ENCODE data around the gene NTN4.

The NTN4 gene

DNA sequence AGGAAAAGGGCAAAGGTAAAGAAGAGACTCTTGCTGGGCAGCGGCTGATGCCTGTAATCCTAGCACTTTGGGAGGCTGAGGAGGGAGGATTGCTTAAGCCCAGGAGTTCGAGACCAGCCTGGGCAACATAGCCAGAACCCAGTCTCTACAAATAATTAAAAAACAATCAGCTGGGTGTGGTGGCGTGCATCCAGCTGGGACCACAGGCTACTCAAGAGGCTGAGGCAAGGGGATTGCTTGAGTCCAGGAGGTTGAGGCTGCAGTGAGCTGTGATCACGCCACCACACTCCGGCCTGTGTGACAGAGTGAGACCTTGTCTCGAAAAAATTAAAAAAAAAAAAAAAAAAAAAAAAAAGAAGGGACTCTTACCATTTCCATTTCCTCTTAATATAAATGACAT is 138.9 kb downstream of the NTN4 start:
- no peak for DNase-seq

DNA sequence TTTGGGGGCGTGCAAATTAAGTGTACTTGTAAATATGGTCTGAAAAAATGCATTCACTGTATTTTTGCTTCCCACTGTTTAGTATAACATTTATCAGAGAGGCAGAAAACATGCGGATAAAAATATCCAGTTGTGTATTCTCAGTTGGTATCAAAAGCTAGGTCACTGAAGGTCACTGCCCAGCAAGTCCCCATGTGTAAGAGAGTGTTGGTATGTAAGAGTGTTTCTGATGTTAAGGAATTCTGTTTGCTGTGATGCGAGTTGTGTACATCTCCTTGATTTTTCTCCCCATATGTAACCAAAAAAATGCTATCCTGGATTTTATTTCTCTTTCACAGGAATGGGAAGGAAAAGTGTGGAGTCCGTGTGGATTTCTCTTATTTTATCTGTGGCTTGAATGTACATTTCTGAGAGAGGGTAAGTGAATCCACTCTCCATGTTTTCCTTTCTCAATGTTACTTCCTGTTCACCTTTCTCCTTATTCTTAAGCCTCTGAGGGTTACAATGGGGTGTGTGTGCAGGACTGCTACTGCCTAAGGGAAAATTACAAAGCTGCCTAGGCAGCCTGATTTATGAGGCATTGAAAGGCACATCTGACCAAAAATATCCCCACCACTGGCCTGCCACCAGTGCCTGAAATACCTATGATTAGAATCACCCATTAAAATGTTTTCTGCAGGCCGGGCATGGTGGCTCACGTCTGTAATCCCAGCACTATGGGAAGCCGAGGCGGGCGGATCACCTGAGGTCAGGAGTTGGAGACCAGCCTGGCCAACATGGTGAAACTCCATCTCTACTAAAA is 141.4 kb downstream of the NTN4 start:
- no peak for DNase-seq

DNA sequence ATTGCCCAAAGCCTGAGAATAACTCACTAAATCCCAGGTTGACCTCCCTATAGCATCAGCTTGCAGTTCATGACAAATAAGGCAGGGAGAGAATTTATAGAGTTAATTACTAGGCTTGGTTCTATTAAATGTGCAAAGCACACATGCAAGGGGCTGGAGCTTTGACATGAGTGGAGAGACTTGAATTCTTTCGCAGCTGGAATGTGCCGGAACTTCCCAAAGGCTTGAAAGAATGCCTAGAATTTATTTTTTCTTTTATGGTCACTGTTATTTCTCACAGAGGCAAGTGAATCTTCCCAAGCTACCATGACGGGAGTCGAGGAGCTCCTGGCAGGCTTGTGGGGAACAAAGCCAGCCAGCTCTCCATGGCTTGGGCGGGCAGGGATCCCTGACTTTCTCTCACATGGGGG is 143.8 kb downstream of the NTN4 start:
- DNase-seq, result no peak

DNA sequence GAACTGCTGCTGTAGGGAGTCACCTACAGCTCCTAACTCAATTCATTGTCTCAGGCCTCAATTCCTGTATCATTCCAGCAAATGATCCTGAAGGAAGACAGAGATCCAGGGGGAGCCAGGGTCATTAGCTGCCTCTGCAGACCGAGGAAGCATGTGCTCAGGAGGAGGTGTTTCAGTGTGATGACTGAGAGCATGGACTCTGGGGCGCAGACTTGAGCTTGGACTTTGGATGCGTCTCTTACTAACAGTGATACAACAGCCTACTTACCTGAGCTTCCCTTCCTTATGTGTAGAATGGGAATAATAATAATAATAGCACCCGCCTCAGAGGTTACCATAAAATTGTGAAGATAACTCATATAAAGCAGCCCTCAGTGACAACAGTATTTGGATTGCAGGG is 147.3 kb downstream of the NTN4 start:
- no peak for DNase-seq

DNA sequence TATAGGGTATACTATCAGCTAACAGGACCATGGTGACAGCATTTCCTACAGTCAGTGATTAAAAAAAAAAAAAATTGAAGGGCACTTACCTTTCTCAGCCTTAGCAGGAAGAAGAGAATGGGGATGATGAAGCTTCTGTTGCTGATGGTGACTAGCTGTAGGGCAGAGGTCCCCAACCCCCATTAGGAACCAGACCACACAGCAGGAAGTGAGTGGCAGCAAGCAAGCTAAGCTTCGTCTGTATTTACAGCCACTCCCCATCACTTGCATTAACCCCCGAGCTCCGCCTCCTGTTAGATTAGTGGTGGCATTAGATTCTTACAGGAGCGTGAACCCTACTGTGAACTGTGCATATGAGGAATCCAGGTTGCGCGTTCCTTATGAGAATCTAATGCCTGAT is 148.0 kb downstream of the NTN4 start:
- no peak for DNase-seq

DNA sequence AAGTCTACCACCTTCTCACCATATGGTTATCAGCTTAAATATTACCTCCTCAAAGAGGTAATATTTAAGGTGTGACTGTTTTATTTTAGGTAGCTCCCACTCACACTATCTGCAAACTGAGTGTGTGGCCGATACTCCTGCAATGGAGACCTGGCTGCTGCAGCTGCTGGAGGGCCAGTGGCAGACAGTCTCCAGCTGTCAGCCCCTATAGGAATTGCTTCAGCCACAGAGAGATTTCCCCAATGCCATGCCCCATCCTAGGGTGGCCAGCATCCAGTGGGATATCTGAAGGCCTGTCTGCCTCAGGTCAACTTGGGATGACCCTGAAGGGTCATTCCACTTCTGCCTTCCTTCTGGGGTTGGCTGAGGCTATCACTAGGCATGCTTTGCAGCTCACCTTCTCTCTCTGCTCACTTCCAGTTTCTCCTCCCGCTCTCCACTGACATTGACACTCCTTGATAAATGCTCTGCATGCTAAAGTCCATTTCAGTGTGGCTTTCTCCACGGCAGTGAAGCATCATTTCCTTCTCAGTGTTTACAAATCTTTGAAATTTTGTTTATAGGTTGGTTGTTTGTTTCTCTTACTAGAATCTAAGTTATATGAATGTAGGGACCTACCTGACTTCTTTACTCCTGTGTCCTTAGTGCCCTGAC is 149.1 kb downstream of the NTN4 start:
- no peak for DNase-seq

DNA sequence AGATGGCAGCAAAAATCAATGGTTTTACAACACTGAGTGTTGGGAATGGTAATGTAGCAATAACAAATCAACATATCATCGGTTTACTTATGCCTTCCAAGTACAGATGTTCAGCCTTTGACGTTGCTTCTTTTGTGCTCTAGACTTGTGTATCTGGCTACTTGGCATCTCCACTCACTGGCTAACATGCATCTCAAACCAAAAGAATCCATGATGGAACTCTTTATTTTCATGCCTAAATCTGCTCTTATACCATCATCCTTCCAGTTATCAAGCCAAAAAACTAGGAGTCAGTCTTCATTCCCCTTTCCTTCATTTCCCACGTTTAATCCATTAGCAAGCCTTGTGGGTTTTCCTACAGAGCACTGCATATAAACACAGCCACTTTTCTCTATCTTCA is 150.0 kb downstream of the NTN4 start:
- DNase-seq, result no peak

DNA sequence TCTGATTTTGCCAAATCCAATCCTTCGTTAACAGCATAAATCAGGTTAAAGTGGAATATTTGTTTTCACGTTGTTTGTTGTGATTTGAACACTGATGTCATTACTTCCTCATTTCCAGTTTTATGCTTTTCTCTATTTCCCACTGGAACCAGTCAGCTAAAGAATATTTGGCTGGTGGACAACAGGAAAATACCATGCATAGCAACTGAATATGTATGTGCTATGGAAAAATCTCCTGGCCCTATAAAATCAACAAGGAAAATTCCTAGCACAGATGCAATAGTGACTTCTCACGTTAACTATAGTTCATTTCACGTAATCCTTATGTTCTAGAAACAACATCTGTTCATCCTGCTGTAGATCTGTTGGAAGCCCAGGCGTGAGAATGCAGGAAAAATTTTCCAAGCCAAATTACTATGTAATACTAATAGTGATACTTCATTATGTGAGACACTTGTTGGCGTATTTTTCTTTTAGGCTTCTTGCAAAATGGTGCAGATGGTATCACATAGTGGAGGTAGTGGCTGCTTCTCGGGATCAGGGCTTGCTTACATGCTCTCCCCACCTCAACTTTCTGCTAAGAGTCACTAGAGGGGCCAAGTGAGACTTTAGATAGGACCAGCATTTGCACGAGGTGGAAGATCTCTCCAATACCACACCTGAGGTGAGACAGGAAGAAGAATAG is 153.0 kb downstream of the NTN4 start:
- no peak for DNase-seq

DNA sequence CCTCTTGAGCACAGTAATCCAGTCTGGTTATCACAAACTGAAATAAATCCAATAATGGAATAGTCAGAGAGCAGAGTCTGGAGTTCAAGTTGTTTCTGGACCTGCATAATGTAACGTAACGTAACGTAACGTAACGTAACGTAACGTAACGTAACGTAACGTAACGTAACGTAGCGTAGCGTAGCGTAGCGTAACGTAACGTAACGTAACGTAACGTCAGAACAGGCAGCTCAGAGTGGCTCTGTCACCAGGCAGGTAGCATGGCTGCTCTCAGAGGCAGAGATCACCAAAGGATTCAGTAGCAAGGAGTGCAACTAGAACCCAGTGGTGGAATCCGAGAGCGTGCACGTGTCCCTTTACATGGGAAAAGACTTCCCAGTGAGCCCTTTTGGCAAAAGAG is 153.6 kb downstream of the NTN4 start:
- DNase-seq, result no peak

DNA sequence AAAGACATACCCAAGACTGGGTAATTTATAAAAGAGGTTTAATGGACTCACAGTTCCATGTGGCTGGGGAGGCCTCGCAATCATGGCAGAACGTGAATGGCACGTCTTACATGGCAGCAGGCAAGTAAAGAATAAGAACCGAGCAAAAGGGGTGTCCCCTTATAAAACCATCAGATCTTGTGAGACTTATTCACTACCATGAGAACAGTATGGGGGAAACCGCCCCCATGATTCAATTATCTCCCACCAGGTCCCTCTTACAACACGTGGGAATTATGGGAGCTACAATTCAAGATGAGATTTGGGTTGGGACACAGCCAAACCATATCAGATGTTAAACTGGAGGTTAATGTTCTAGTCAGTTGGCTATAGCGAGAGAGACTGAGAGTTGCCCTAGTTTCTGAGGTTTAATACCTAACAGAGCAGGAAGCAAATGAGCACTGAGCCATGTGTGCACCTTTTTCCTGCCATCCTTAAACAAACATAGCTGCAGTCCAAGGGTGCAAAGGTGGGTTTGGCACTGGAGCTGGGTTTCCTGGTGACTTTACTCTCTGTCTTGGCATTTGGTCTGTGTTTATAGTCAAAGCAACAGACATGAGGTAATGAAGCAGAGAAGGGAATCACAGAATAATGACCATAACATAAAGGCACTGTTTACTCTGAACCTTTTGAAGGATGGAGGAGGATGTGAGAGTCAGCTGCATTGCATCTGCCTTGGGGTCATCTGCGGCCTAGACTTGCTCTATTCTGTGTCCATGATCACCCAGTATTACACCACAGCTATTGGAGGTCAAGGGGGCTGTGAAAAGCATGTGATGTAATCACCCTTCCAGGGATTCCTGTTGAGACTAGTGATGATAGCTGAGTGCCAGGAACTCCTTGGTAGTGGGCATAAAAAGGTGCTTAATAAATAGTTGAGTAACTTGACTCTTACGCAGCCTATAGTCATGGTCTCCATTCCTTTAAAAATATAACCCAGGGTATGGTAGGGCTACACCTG is 155.6 kb downstream of the NTN4 start:
- DNase-seq, result no peak

DNA sequence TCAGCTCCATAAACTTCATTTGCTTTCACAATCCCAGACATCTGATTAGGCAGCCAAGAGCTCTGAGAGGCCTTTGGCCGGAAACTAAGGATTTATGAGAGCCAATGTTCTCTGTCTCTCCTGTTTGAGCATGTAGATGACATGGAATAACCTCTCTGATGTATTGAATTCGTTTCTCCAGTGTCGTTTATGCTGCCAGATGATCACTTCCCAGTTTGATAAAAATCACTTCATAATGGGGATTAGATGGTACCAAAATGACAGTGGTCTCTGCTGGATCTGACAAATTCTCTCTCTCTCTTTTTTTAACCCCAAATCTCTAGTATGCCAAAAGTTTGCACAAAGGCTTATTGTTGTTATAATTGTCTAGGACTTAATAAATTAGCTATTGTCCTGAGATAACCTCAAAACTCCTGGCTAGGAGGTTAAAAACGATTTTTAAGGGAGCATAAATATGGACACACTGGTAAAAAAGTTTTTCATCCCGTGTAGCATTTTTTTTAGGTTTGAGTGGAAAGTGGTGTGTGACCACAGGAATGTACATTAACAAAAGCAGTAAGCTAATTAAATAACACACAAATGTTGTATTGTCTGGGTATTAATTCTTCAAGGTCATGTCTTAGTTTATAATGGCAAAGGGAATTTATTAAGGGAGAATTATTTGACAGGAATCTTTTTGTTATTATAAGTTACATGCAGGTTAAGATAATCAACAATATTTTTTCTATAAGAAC is 156.7 kb downstream of the NTN4 start:
- DNase-seq, result no peak

DNA sequence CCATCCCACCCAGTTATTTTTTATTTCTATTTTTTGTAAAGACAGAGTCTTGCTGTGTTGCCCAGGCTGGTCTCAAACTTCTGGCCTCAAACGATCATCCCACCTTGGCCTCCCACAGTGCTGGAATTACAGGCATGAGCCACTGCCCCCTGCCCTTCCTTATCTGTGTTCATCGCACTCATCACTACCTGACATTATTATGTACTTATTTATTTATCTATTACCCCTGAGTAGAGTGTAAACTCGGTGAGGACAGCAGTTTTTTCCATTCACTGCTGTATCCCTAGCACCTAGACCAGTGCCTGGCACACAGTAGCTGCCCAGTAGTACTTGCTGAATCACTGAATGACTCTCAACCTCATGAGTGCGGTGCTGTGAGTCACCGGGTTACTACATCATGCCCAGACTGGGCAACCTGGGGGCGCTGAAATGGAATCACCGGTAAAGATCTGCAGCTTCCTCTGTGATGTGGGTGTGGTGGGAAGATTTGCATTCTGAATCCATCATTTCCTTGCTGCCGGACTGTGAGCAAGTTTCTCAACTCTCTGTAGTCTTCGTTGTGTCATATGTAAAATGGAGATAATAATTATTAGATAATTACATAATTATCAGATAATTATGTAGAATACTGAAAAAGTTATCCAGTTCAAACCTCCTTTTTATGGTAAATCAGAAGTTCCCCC is 157.4 kb downstream of the NTN4 start:
- DNase-seq, result peak; percentile 26

DNA sequence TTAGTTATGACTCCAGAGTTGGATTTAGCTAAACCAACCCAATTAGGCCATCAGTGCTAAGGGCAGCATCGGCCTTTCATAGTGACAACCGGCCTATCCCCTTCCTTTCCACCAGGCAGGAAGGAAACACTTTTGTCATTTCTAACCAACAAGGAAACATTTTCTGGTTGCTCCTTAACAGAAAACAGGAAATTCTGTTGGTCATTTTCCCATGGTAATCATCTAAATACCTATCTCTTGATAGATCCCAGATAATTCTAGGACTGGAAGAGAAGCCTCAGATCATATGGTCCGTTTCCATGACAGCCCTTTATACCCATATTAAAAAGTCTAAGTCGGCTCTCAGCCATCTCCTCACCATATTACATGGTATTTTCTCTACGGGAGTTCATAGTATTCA is 160.1 kb downstream of the NTN4 start:
- DNase-seq, result no peak

DNA sequence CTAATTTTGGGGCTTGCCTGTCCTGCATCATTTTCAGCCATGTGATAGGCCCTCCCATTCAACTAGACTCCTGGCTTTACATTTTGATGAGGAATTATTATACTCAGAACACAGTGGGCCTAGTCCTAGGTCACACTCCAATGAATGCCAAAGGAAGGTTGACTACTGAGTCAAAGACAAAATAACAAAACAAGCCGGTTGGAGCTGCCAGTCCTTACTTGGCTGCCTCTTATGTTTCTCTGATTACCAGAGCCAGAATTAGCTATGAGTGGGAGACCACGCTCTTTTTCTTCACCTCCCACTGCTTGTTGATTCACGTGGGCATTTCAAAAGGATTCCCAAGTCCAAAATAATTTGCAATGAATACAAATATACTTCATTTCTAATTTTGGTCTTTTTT is 161.2 kb downstream of the NTN4 start:
- no peak for DNase-seq

DNA sequence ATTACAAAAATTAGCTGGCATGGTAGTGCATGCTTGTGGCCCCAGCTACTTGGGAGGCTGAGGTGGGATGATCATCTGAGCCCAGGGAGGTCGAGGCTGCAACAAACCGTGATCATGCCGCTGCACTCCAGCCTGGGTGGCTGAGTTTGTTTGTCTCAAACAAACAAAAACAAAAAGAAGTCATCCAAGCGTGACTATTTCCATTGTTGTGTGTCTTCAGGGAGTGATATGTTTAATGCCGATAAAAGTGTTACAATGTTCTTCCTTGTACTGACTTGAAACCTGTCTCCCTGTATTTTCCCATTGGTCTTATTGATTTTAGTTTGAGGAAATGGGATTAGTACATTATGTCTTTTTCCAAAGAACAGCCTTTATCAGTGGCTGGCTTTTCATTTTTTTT is 163.7 kb downstream of the NTN4 start:
- DNase-seq, result no peak

DNA sequence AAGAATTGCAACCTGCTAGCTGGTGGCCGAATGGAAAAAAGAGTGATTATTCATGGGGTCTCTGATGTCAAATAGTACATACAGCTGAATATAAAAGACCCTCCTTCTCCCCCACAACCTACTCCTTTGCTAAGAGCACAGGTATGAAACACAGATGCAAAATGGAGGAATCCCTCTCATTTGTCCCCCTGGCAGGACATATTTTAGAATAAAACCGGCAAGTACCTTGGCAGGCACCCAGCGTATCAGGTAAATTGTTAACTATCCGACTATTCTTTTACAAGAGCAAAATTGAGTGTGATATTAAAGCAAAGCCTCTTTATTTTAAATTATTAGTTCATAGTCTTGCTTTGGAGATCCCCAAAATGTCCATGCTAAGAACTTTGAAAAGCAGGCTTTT is 165.6 kb downstream of the NTN4 start:
- DNase-seq, result no peak

DNA sequence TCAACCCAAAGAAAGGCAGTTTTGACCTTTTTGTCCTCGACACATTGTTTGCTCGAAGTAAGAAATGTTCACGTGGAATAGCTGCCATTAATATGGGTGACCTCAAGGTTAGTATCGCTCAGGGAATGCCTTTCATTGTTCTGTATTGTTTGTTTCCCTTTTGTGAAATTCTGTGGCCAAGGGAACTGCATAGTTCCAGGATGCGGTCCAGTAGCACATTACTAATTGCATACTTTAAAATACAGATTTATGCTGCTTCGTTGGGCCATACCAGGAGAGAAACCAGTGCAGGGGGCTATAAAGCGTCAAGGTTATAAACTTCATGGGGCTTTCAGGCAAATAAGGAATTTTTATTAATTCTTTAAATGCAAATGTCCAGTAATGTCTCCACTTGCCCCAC is 166.0 kb downstream of the NTN4 start:
- no peak for DNase-seq

DNA sequence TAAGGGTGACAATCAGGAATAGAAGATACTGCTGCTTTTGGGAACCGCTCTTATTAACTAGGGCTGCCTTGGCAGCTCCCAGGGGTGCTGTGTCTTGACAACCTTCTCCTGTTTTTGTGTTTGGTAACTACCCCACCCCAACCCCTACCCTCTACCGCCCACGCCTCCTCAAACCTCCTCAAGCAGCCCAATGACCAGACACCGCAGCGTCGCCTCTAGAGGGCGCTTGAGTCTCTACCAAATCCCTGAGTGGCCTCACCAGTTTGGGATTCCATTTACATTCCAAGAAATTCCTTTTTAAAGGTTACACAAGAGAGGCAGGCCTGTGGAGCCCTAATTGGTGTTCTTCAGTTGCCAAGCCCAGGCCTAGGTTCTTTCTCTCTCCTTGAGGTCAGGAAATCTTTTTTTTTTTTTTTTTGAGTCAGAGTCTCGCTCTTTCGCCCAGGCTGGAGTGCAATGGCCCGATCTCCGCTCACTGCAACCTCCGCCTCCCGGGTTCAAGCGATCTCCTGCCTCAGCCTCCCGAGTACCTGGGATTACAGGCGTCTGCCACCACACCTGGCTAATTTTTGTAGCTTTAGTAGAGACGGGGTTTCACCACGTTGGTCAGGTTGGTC is 166.9 kb downstream of the NTN4 start:
- peak; percentile 10 for DNase-seq

DNA sequence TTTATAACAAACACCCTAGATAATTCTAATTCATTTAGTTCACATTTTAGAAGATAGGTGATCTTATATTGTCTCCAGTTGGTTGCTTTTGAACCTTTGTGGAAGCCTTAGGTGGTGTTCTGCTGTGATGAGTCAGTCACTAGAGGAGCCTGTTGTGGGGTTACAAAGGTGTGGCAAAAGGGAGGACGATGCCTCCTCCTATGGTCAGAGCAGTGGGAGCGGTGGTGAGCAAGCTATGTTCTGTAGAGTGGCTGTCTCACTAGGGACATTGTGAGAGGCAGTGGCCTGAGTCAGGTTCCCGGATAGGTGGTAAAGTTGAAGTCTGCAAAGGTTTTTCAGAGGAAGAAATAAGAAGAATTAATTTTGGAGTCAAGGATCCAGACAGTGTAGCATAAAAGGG is 167.7 kb downstream of the NTN4 start:
- no peak for DNase-seq

DNA sequence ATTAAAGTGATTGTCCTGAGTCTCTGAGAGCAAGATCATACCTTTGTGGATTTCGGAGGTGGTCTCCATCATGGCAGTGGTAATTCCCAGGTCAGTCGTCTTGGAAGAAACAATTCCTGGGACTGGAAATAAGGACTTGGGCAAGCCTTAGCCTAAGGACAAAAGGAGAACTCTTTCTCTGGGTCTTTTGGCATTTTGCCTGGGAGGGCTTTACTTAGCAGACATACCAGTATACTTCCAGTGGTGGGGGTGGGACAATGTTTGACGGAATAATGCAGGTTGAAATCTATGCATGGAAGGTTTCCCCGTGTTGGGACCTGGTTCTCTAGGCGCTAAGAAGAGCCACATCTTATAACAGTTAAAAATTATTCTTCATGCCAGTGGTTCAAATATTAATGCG is 168.8 kb downstream of the NTN4 start:
- no peak for DNase-seq

DNA sequence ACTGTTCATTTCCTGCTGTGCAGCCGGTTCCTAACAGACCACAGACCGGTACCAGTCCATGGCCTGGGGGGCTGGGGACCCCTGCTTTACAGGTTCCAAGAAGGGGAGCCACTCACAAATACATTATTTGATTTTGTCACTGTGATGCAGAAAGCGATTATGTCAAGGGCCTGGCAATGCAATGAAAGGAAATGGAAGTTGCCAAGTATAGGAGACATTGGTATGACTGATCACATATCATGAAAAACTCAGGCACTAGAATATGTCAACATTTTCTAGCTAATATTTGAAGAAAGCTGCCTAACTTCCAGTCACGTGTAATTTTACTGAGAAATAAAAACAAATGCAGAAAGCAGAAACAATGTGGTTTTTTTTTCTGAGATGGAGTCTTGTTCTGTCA is 170.4 kb downstream of the NTN4 start:
- no peak for DNase-seq
